Liver (tissue), 9 donors: ENCODE data around the gene HOXB3. TPM values are rescaled to one million over a fixed set of nuclear protein-coding genes. Genes with fewer than 3 reads are reported as not detected.

ENCODE experiments used
- DNase-seq: peaks from one replicate; pipeline ENCODE4 v3.0.0-alpha.2; 2017; ENCODE audit warnings: low spot score
- H3K27ac ChIP-seq, 2 donors: one replicate each; pipeline ENCODE4 v1.7.0; 2013; ENCODE audit warnings: inconsistent platforms in 2 of 2, low read length in 2 of 2, control low read depth in 1 of 2, low read depth in 1 of 2, mild to moderate bottlenecking in 1 of 2
- H3K27me3 ChIP-seq, 4 donors: one replicate each; pipeline versions ENCODE4 v1.6.1 to v1.7.0; 2013; ENCODE audit warnings: low read length in 3 of 4, inconsistent platforms in 1 of 4, mild to moderate bottlenecking in 1 of 4, moderate library complexity in 1 of 4; ENCODE audit not compliant: control insufficient read depth in 4 of 4, insufficient read depth in 4 of 4
- H3K36me3 ChIP-seq, 4 donors: one replicate each; pipeline versions ENCODE4 v1.6.1 to v1.7.0; 2013; ENCODE audit warnings: low read length in 3 of 4, mild to moderate bottlenecking in 3 of 4, low read depth in 1 of 4, moderate library complexity in 1 of 4; ENCODE audit not compliant: control insufficient read depth in 4 of 4, insufficient read depth in 3 of 4
- H3K4me1 ChIP-seq, 4 donors: one replicate each; pipeline versions ENCODE4 v1.6.1 to v1.7.0; 2013; ENCODE audit warnings: low read length in 3 of 4, mild to moderate bottlenecking in 3 of 4, moderate library complexity in 1 of 4; ENCODE audit not compliant: control insufficient read depth in 4 of 4, insufficient read depth in 4 of 4
- H3K4me3 ChIP-seq, 3 donors: one replicate each; pipeline versions ENCODE4 v1.6.1 to v1.7.0; 2013; ENCODE audit warnings: low read length in 3 of 3, control low read depth in 1 of 3, low read depth in 1 of 3, mild to moderate bottlenecking in 1 of 3
- H3K9ac ChIP-seq, 2 donors: one replicate each; pipeline ENCODE4 v1.7.0; 2013; ENCODE audit warnings: low read length in 2 of 2, mild to moderate bottlenecking in 2 of 2, moderate library complexity in 2 of 2, control low read depth in 1 of 2, low read depth in 1 of 2
- H3K9me3 ChIP-seq, 4 donors: one replicate each; pipeline versions ENCODE4 v1.6.1 to v1.7.0; 2013; ENCODE audit warnings: low read length in 3 of 4; ENCODE audit not compliant: control insufficient read depth in 4 of 4
- ATF3 ChIP-seq: IDR thresholded peaks from 2 replicates; pipeline ENCODE4 v1.6.1; 2016; ENCODE audit warnings: antibody characterized with exemption
- EGR1 ChIP-seq, 2 donors: IDR thresholded peaks; 2 replicates each; pipeline ENCODE4 v1.6.1; 2016 to 2018; ENCODE audit warnings: antibody characterized with exemption in 2 of 2, low read depth in 2 of 2
- FOXA1 ChIP-seq: IDR thresholded peaks from 2 replicates; pipeline ENCODE4 v1.6.1; 2016; ENCODE audit warnings: antibody characterized with exemption
- FOXA2 ChIP-seq: IDR thresholded peaks from 2 replicates; pipeline ENCODE4 v1.6.1; 2016; ENCODE audit warnings: antibody characterized with exemption
- GABPA ChIP-seq, 2 donors: IDR thresholded peaks in 1 of 2; conservative IDR thresholded peaks in 1 of 2; 2 replicates each; pipeline ENCODE4 v1.6.1; 2016; ENCODE audit warnings: antibody characterized with exemption in 2 of 2, mild to moderate bottlenecking in 1 of 2, moderate library complexity in 1 of 2
- HNF4G ChIP-seq: IDR thresholded peaks from 2 replicates; pipeline ENCODE4 v1.6.1; 2016; ENCODE audit warnings: antibody characterized with exemption
- JUND ChIP-seq, 2 donors: IDR thresholded peaks; 2 replicates each; pipeline ENCODE4 v1.6.1; 2016; ENCODE audit warnings: antibody characterized with exemption in 2 of 2
- NR2F2 ChIP-seq: IDR thresholded peaks from 2 replicates; pipeline ENCODE4 v1.6.1; 2016; ENCODE audit warnings: antibody characterized with exemption
- RAD21 ChIP-seq, 2 donors: IDR thresholded peaks; 2 replicates each; pipeline ENCODE4 v1.6.1; 2016; ENCODE audit warnings: antibody characterized with exemption in 2 of 2, mild to moderate bottlenecking in 2 of 2
- RXRA ChIP-seq, 2 donors: IDR thresholded peaks; 2 replicates each; pipeline ENCODE4 v1.6.1; 2017 to 2018; ENCODE audit warnings: antibody characterized with exemption in 2 of 2, mild to moderate bottlenecking in 1 of 2
- TAF1 ChIP-seq: conservative IDR thresholded peaks from 2 replicates; pipeline ENCODE4 v1.6.1; 2016; ENCODE audit warnings: antibody characterized with exemption, mild to moderate bottlenecking
- YY1 ChIP-seq: IDR thresholded peaks from 2 replicates; pipeline ENCODE4 v1.6.1; 2016; ENCODE audit warnings: antibody characterized with exemption, mild to moderate bottlenecking
- ZBTB33 ChIP-seq: IDR thresholded peaks from 2 replicates; pipeline ENCODE4 v1.6.1; 2016; ENCODE audit warnings: antibody characterized with exemption
- WGBS: extraction: QIAGEN DNeasy Blood & Tissue Kit; methylation state at CpG from one replicate; pipeline ENCODE4 v1.1.7; 2013; 5-methylcytosine and 5-hydroxymethylcytosine counted together
- polyA plus RNA-seq, 2 donors: library from polyadenylated mRNA; stranded (reverse) in 1 of 2; unstranded in 1 of 2; fragments of 200-250 nt in 1 of 2; fragments of >200 nt in 1 of 2; fragmentation: Nextera tagmentation in 1 of 2; extraction: Ambion mirVana in 1 of 2; gene quantifications; one replicate each; pipeline versions ENCODE4 v1.2.1 to v1.2.3, GENCODE V29; 2013 to 2015
- total RNA-seq, 2 donors: library from RNA; depleted of rRNA; stranded (reverse); fragments of >200 nt; gene quantifications; one replicate each; pipeline ENCODE4 v1.2.3, GENCODE V29; 2014
- TF ChIP-seq, protein P1 (sequence below): IDR thresholded peaks from 2 replicates; pipeline ENCODE4 v1.6.1; 2016; ENCODE audit warnings: antibody characterized with exemption, mild to moderate bottlenecking
- TF ChIP-seq, protein P2 (sequence below): IDR thresholded peaks from 2 replicates; pipeline ENCODE4 v1.6.1; 2016; ENCODE audit warnings: antibody characterized with exemption
- TF ChIP-seq, protein P3 (sequence below): fragments of 150-350 bp; IDR thresholded peaks from 2 replicates; pipeline ENCODE4 v1.5.1; 2017; ENCODE audit warnings: improper control_type of control experiment, low read depth, low read length; ENCODE audit not compliant: missing input control
- donor health status: healthy.
- donor health status: healthy.
- donor health status: healthy.
- donor health status: healthy.
- donor health status: healthy.

Gene HOXB3
- total and polyA plus RNA-seq, 4 donors = 0.75 to 2.2 (median 1.2) TPM

- peaks cover 1 to 17% (median 2%) of the 10 kb centered on the region in 4 donors for H3K4me1 ChIP-seq
Measured at GRCh38 chr17:48592577-48592976, 2.5 kb upstream of the HOXB3 start.

GRCh38 chr17:48592057-48592514 is 2.0 kb upstream of the HOXB3 start:
- Histone ChIP-seq H3K27ac (no peak overlapping the region), H3K4me1 (peaks cover 0 to 12% (median 1%) of the 10 kb centered on the region in 4 donors), H3K36me3 (no peaks in the 10 kb centered on the region), H3K9me3 (no peaks in the 10 kb centered on the region), H3K9ac (no peak overlapping the region), H3K27me3 (peaks cover 4 to 11% (median 6%) of the 10 kb centered on the region in 4 donors), H3K4me3 (peak overlapping the region in 1 of 3 donors; percentile 25)
- no peak for DNase-seq
- 20% methylated on average over 33 of the region's 33 CpGs for WGBS
- TF ChIP-seq, protein P1, sequence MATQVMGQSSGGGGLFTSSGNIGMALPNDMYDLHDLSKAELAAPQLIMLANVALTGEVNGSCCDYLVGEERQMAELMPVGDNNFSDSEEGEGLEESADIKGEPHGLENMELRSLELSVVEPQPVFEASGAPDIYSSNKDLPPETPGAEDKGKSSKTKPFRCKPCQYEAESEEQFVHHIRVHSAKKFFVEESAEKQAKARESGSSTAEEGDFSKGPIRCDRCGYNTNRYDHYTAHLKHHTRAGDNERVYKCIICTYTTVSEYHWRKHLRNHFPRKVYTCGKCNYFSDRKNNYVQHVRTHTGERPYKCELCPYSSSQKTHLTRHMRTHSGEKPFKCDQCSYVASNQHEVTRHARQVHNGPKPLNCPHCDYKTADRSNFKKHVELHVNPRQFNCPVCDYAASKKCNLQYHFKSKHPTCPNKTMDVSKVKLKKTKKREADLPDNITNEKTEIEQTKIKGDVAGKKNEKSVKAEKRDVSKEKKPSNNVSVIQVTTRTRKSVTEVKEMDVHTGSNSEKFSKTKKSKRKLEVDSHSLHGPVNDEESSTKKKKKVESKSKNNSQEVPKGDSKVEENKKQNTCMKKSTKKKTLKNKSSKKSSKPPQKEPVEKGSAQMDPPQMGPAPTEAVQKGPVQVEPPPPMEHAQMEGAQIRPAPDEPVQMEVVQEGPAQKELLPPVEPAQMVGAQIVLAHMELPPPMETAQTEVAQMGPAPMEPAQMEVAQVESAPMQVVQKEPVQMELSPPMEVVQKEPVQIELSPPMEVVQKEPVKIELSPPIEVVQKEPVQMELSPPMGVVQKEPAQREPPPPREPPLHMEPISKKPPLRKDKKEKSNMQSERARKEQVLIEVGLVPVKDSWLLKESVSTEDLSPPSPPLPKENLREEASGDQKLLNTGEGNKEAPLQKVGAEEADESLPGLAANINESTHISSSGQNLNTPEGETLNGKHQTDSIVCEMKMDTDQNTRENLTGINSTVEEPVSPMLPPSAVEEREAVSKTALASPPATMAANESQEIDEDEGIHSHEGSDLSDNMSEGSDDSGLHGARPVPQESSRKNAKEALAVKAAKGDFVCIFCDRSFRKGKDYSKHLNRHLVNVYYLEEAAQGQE = no peak
- TF ChIP-seq ATF3 = no peak
- TF ChIP-seq, protein P2, sequence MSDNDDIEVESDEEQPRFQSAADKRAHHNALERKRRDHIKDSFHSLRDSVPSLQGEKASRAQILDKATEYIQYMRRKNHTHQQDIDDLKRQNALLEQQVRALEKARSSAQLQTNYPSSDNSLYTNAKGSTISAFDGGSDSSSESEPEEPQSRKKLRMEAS = no peak
- TF ChIP-seq EGR1 (IDR thresholded peaks at IDR 0.05; ENCODE audit: low read depth in 2 of 2) = peak in 1 of 2 donors; percentile 31
- TF ChIP-seq NR2F2 = no peak
- TF ChIP-seq FOXA2 = no peak
- TF ChIP-seq RXRA (IDR thresholded peaks at IDR 0.05) = no peak
- no peak for TF ChIP-seq RAD21 (IDR thresholded peaks at IDR 0.05)

More at GRCh38 chr17:48592577-48592976, 2.5 kb upstream of the HOXB3 start:
- H3K27ac ChIP-seq = no peak overlapping the region
- no peak for DNase-seq
- no peak overlapping the region for H3K9ac ChIP-seq
- no peaks in the 10 kb centered on the region for H3K9me3 ChIP-seq
- no peaks in the 10 kb centered on the region for H3K36me3 ChIP-seq
- H3K27me3 ChIP-seq = peaks cover 3 to 11% (median 5%) of the 10 kb centered on the region in 4 donors
- 16% methylated on average over 14 of the region's 14 CpGs for WGBS
- H3K4me3 ChIP-seq = peak overlapping the region in 1 of 3 donors; percentile 25
- TF ChIP-seq JUND (IDR thresholded peaks at IDR 0.05) (no peak), ZBTB33 (no peak), YY1 (no peak), TAF1 (no peak), NR2F2 (no peak), GABPA (IDR thresholded peaks at IDR 0.05 in 1 of 2, conservative IDR thresholded peaks at IDR 0.05 in 1 of 2) (no peak), RXRA (IDR thresholded peaks at IDR 0.05) (no peak), FOXA2 (no peak), FOXA1 (no peak), HNF4G (no peak)
- TF ChIP-seq, protein P1 = no peak
- TF ChIP-seq, protein P3, sequence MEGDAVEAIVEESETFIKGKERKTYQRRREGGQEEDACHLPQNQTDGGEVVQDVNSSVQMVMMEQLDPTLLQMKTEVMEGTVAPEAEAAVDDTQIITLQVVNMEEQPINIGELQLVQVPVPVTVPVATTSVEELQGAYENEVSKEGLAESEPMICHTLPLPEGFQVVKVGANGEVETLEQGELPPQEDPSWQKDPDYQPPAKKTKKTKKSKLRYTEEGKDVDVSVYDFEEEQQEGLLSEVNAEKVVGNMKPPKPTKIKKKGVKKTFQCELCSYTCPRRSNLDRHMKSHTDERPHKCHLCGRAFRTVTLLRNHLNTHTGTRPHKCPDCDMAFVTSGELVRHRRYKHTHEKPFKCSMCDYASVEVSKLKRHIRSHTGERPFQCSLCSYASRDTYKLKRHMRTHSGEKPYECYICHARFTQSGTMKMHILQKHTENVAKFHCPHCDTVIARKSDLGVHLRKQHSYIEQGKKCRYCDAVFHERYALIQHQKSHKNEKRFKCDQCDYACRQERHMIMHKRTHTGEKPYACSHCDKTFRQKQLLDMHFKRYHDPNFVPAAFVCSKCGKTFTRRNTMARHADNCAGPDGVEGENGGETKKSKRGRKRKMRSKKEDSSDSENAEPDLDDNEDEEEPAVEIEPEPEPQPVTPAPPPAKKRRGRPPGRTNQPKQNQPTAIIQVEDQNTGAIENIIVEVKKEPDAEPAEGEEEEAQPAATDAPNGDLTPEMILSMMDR = no peak
